Measurements from ENCODE around the gene NACC2.
A peak's percentile ranks its signal among the peaks of the same experiment; 100 is the strongest.
"Not testable (repeated sequence)": the region's sequence is repeated elsewhere in the genome, so short reads cannot be mapped to it uniquely, and the experiment has no call there.

Gene NACC2

DNA sequence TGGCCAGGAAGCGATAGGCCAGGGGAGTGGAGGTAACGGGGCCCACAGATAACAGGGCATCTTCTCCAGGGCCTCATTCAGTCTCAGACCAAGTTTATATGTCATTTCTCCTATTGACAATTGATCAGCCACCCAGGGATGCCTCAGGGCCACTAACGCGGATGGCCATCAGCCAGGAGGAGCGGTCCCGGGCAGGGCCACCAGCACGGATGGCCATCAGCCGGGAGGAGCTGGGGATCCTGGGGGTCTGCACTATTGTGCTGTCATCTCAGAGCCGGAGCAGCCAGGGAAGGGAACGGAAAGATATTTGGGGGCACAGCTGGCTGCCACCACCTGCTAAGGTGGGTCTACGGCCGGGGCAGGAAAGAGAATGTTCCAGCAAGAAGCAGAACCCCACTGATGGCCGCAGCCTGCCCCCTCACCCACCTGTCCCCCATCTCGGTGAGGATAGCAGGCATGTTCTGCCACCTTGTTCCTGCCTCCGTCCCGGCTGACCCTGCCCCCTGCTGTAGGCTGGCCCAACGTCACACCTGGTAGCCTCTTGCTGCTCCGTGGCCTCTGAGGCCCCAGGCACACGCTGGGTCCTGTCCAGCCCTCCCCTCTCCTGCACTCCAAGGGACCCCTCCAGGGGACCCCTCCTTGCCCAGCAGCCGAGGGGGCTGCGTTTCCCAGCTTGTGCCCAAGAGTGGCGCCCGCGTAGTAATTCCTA is 112.4 kb downstream of the NACC2 start:
- no peak for DNase-seq (ENCODE audit: low read depth in 1 of 2, low spot score in 1 of 2)

DNA sequence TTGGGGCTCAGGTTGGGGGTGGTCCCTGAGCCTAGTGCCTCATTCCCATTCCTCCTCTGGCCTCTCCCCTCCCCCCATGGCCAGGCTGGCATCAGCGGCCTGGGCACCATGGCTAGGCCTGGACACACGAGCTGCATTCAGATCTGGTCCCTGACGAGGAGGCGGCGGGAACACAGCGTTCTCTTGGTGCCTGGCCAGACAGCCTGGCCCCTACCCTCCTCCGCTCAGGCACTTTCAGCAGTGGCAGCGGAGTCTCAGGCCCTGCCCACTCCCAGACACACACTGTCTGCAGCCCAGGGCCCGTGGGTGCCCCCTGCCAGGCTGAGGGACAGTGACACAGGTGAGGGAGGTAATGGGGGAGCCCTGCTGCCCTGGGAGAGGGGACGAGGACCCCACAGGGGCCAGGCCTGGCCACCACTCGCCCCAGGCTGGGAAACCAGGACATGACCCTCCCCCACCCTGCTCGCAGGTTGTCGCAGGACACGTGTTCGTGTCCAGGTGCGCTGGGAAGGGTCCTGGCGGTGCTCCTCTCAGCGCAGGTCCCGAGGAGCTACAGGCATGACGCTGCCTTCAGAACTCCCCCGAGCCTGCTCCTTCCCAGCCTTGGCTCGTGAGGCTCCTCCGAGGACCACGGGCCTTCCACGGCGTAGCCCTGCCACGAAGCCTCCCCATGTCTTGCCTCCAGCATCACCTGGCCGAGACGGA is 114.0 kb downstream of the NACC2 start:
- no peak for DNase-seq (ENCODE audit: low read depth in 1 of 2, low spot score in 1 of 2)

DNA sequence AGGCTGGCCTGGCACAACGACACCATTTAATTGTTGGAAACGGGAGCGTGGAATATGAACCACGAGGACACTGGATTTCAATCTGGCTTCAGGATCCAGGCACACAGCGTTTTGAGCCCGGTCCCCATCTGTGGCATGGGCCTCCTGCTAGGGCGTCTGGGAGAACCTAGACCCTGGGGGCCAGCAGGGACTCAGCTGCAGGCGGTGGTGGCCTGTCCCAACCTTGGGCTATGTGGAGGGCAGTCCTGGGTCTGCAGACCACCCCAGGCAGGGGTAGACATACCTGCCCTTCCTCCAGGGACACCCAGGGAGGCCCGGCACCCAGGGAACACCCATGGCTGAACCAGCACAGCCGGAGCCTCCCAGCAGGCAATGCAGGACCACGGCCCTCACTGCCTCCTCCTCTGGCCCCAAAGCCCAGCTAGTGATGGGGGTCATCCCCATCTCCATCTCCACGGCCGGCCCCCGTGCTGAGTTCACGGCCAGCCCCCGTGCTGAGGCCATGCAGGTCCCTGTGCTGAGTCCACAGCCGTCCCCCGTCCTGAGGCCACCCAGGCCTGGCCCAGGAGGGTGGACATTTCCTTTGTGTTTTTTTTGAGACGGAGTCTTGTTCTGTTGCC is 115.4 kb downstream of the NACC2 start:
- DNase-seq (ENCODE audit: low read depth in 1 of 2, low spot score in 1 of 2): no peak

DNA sequence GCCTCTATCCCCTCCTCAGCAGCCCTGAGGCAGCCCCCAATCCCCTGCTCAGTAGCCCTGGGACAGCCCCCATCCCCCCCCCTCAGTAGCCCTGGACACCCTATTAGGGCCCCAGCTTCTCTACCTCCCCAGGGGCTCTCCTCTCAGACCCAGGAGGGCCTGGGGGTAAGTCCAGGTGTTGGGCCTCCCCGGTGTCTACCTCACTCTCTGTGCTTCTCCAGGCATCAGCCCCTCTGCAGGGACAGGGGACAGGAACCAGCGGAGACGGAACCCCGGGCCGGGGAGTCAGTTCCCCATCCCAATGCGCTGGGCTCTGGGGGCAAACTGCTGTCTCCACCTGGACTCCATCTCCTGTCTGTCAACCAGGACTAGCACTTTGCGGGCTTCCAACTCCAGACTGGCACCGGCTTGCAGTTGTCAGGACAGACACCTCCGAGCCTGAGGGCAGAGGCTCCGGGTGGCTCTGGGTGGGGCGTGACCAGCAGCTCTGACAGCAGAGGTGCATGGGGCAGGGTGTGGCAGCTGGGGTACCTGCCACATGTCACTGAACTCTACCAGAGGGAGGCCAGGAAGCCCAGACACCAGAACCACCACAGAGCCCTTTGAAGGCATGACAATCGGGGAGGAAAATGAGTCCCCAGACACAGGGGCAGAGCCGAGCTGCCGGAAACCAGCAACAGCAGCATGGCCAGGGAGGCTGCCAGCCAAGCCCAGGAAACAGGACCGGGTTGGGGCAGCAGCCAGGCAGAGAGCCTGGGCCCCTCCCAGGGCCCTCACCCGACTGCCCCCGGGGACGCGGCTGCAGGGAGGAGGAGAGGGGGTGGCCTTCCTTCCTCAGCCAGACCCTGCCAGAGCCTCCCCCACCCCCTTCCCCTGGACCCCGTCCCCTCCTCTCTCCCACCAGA is 116.2 kb downstream of the NACC2 start:
- DNase-seq (ENCODE audit: low read depth in 1 of 2, low spot score in 1 of 2): peak in 1 of 2 donors; percentile 45

DNA sequence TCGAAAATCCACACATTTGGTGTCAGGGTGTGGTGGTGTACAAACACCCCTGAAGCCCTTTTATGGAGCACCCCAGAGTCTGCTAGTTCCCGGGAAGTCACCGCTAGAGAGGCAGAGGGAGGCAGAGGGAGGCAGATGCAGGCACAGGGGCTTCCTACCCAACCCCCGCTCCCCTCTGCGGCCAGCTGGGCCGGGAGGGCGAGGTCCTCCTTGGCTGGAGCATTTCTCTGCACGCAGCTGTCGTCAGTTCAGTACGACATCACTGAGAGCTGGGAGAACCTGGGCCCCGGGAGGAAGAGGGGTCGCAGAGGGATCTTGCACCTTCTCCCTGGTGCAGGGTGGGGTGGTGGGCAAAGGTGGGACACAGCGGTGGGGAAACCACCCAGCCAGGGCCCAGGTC is 118.1 kb downstream of the NACC2 start:
- DNase-seq (ENCODE audit: low read depth in 1 of 2, low spot score in 1 of 2): no peak

DNA sequence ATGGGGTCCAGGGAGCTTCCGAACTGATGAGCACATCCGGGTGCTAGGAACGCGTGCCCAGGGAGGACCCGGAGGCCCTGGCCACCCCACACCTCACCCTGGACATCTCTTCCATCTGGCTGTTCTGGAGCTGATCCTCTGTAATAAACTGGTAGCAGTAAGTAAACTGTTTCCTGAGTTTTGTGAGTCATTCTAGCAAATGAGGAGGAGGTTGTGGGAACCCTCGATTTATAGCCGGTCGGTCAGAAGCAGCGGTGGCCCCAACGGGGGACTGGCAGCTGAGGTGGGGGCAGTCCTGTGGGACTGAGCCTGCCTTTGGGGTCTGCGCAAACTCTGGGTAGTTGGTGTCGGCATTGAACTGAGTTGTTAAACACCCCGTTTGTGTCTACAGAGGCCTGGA is 118.6 kb downstream of the NACC2 start:
- DNase-seq (ENCODE audit: low read depth in 1 of 2, low spot score in 1 of 2): no peak

DNA sequence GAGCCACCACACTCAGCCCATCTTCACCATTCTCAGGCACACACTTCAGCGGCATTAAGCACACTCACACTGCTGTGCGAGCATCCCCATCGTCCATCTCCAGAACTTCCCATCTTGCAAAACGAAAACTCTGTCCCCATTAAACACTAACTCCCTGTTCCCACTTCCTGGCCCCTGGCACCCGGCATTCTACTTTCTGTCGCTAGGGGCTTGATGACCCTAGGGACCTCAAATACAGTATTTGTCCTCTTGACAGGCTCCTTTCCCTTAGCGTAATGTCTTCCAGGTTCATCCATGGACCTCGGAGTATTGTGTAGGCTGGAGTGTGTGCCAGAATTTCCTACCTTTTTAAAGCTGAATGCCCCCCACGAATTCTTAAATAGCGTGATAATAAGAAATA is 119.3 kb downstream of the NACC2 start:
- DNase-seq (ENCODE audit: low read depth in 1 of 2, low spot score in 1 of 2): no peak

DNA sequence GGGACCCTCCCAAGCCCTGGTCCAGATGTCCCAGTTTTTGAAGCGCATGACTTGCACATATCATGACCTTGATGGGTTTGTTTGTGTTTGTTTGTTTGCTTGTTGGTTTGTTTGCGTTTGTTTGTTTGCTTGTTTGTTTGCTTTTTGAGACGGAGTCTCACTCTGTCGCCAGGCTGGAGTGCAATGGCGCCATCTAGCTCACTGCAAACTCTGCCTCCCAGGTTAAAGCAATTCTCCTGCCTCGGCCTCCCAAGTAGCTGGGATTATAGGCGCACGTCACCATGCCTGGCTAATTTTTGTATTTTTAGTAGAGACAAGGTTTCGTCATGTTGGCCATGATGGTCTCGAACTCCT is 120.9 kb downstream of the NACC2 start:
- DNase-seq (ENCODE audit: low read depth in 1 of 2, low spot score in 1 of 2): no peak

DNA sequence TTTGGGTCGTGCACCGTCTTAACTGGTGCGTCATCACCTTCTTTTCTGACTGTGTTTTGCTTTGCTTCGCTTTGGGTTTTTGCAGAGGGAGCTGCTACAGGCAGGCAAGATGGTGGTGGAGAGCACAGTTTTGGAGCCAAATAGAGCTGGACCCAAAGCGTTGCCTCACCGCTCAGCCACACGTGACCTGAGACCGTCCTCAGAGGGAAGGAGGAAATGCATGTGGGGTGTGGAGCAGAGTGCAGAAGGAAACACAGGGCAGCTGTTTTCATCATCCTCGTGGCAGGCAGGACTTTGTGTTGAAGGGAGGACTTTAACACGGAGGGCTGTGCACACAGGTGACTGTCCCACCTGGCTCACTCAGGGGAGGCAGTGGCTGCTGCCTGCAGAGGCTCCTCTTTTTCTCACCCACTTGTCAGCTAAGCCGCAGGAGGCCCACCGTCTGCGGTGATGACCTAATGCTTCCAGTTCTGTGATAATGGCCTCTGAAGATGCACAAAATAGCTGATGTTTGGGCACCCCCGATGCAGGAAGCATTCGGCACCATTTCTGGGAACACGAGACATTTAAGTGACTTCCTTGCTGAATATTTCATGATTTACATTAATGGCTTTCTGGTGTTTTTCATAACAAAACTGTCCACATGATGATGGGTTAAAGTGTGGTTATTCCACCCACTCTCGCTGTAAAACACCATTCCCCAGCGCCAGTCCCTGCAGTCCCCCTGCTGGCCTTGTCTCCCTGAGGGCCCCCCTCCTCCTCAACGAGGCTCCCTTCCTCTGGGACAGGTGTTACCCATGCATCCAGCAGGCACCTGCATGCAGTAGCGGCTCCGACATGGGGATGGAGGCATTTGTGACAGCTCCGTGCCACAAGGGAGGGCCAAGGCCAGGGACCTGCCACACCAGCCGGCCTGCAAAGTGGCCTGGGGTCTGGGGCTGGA is 121.5 kb downstream of the NACC2 start:
- DNase-seq (ENCODE audit: low read depth in 1 of 2, low spot score in 1 of 2): no peak

DNA sequence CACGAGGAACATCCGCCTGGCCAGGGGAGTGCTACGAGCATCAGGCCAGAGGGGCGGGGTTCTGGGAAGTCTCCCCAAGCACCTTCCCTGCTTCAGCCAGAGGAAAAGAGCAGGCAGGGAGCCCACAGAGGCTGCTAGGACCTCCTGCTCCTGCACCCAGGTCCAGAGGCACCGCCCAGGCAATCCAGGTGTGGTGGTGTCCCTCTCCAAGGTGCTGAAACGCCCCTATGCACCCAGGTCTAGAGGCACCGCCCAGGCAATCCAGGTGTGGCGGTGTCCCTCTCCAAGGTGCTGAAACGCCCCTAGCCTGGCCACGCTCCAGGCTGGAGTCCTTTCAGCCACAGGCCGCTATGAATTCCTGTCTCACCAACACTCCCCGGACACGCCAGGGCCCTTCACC is 123.2 kb downstream of the NACC2 start:
- DNase-seq (ENCODE audit: low read depth in 1 of 2, low spot score in 1 of 2): no peak

DNA sequence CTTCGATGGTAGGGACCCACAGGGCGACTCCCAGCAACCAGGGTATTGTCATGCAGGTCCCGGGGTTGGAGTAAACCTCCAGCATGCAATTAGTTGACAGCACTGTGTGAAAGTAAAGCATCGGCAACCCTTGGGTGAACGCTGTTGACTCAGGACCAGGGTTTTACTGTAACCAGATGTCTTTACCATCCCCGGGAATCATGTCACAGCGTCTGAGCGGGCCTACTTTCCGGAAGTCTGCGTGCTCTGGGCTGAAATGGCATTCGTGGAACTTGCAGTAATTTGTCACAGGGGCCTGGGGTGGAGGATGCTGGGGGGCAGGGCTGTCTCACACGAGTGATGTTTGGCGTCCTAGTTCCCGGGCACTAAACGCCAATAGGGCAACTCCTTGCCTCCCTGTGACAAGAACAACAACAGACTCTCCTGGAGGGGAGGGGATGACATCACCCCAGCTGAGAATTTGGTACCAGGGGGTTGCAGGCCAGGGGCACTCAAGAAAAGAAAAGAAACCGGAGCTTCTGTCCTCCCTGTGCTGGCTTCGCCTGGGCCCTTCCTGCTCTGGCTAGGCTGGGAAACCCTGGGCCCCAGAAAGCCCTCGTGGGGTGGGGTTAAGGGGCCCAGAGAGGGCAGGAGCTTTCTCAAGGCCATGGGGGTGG is 123.8 kb downstream of the NACC2 start:
- no peak for DNase-seq (ENCODE audit: low read depth in 1 of 2, low spot score in 1 of 2)

DNA sequence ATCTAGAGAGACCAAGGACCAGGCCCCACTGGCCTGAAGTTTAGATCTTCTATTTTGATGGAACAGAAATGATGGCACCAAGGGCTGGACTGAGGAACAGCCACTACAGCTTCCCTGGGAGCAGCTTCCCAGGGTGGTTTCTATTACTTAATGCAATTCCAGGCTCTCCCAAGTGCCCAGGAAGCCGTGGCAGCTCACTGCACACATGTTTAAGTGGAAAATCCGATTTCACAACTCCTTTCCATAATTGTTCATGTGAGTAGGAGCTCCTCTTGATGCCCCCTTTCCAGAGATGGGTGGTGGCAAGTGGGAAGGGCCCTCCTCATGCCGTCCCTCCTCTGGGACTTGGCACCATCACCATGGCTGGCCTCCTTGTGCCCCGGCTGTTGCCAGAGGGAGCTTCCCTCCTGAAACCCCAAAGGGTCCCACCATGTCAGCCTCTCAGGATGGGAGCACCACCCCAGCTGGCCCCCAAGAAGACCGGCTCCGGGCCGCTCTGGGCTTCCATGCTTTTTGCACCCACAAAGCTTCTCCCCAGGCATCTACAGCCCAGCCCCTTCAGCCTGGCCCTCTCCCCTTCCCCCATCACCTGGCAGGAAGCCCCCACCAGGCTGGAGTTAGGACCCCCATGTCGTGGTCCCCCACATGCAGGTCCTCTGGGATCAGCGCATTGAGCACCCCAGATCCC is 124.8 kb downstream of the NACC2 start:
- no peak for DNase-seq (ENCODE audit: low read depth in 1 of 2, low spot score in 1 of 2)

DNA sequence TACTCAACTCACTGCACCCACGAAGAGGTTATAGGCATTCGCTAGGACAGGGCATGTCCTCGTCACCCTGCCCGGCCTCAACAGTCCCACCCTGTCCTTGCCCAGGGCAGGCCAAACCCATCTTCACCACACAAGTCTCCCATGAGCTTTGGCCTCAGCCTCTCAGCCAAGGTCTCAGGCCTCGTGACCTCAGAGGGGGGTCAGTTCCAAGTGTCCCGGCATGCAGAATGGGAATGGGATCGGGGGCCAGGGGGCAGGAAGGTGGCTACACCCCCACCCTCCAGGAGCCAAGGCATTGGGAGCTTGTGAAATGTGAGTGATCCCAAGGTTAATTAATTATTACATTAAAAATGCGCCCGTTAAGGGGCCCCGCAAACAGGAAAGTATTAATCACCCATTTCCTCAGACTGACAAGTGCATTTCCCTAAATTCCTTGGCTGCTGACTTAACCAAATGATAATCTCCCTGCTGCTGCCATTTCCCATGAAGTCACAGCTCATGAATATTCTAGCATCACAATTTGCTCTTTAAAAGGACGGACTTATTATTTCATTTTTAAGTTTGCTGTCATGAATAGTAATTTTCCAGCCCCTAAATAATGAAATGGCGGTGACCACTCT is 125.9 kb downstream of the NACC2 start:
- DNase-seq (ENCODE audit: low read depth in 1 of 2, low spot score in 1 of 2): no peak

DNA sequence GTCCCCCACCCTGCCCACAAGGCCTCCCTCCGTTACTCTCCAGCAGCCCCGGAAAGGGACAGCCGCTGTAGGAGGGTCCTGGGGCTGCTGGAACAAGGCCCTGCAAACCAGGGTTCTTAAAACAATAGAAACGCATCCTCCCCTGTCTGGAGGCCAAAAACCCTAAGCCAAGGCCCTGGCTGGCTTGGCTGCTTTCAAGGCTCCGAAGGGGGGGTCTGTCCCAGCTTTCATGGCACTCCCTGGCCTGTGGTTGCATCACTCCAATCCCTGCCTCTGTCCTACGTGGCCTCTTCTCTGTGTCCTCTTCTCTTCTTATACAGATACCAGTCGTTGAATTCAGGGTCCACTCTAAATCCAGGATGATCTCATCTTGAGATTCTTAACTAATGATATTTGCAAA is 126.5 kb downstream of the NACC2 start:
- no peak for DNase-seq (ENCODE audit: low read depth in 1 of 2, low spot score in 1 of 2)

DNA sequence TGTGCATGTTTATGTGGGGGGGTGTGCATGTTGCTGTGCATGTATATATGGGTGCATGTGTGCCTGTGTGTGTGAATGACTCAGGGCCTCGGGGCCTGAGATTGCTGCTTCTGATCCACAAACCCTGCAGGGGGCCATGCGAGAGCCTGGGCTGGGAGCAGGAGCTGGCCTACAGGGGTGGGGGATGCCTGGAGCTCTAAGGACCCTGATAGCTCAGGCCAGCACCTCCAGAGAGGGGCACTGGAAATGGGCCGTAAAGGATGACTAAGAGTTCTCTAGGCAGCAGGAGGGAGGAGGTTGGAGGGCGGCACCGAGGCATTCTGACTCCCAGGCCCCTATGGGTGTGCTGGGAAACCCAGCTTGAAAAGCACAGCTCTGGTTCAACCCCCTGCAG is 127.0 kb downstream of the NACC2 start:
- DNase-seq (ENCODE audit: low read depth in 1 of 2, low spot score in 1 of 2): no peak

DNA sequence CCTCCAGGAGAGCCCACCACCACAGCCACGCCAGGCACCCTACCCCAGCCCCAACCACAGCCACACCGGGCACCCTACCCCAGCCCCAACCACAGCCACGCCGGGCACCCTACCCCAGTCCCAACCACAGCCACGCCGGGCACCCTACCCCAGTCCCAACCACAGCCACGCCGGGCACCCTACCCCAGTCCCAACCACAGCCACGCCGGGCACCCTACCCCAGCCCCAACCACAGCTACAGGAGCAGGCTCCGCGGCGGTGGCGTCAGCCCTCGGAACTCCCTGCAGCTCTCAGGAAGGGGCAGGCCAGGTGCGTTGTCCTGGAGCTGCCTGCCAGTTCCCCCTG is 128.2 kb downstream of the NACC2 start:
- DNase-seq (ENCODE audit: low read depth in 1 of 2, low spot score in 1 of 2): not testable (repeated sequence)

DNA sequence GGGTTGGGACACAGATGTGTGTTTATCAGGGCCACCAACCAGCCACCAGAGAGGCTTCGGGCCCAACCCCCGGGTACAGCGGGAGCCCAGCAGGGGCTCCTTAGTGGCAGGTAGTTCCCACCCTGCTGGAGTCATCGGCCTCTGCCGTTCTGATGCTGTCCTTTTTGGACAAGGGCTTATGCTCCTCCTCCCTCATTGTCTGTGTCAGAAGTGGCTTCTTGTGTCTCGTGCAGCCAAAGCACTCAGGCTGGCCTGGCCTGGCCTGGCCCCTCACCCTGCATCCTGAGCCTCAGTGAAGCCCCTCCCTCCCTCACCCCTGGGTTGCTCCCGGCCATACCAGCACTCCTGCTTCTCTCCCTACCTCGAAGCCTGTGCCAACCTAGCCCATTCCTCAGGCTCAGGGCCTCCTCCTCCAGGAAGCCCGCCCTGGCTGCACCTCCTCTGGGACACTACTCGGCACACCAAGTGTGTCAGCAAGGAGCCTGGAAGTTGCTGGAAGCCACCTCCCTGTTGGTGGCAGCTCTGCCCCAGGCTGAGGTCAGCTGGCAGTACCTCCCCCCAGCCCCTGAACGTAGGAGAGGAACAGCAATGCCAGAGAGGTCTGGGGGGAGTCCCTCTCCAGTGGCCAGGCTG is 129.8 kb downstream of the NACC2 start:
- DNase-seq (ENCODE audit: low read depth in 1 of 2, low spot score in 1 of 2): no peak

DNA sequence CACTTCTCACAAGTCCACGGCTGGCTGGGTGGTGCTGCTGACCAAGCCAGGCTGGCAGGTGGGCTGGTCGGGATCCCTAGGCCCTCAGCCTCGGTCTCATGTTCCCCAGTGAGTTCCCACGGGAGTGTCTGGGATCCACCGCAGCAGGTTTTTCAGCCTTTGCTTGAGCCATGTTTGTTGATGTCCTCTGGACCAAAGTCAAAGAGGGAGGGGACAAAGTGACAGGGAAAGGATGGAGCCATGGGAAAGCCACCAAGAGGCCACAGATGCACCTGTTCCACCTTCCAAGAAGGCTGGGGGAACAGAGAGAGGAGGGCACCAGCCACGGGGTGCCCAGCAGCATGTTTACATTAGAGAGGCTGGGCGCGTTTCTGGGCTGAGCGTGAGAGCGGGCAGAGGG is 131.2 kb downstream of the NACC2 start:
- DNase-seq (ENCODE audit: low read depth in 1 of 2, low spot score in 1 of 2): no peak

DNA sequence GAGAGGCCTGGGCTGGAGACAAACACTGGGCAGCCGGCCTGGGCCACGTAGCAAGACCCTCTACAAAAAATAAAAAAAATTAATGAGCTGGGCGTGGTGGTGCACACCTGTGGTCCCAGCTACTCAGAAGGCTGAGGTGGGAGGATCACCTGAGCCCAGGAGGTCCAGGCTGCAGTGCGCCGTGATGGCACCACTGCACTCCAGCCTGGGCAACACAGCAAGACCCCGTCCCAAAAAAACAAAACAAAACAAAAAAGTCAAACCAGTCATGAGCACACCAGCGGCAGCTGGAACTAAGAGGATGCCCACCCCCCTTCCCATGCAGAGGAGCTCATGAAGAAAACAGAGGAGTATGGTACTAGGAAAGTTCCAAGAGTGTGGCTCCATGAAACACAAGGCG is 131.8 kb downstream of the NACC2 start:
- DNase-seq (ENCODE audit: low read depth in 1 of 2, low spot score in 1 of 2): no peak

Measured in stimulated activated CD4-positive, alpha-beta T cell treated with anti-CD3 and anti-CD28 coated beads, Interleukin-15, amount 100 ng/mL, for 1 hour (primary cell).